ENCODE measurements around the gene UBA6. TPM values are rescaled to one million over a fixed set of nuclear protein-coding genes. Genes with fewer than 3 reads are reported as not detected.
"Not testable (repeated sequence)": the region's sequence is repeated elsewhere in the genome, so short reads cannot be mapped to it uniquely, and the experiment has no call there.

The UBA6 gene
- total RNA-seq, 1 donor from 2014 or later: 146 TPM

- no peak for TF ChIP-seq CTCF (IDR thresholded peaks at IDR 0.05; ENCODE audit: insufficient read depth, low read length, poor library complexity, severe bottlenecking)
- Histone ChIP-seq H3K27me3 (ENCODE audit: control insufficient read depth, insufficient read depth, low read length) (no peaks in the 10 kb centered on the region), H3K4me3 (ENCODE audit: low read depth, low read length) (no peak overlapping the region), H3K36me3 (ENCODE audit: control insufficient read depth, insufficient read depth, low read length) (no peaks in the 10 kb centered on the region)
- DNase-seq (ENCODE audit: low read depth): no peak
Observed at GRCh38 chr4:67713529-67714247, 12.7 kb upstream of the UBA6 start.

GRCh38 chr4:67712650-67713528 lies 11.9 kb upstream of the UBA6 start:
- Histone ChIP-seq H3K4me3 (ENCODE audit: low read depth, low read length) (no peak overlapping the region), H3K36me3 (ENCODE audit: control insufficient read depth, insufficient read depth, low read length) (no peaks in the 10 kb centered on the region), H3K27me3 (ENCODE audit: control insufficient read depth, insufficient read depth, low read length) (no peaks in the 10 kb centered on the region)
- DNase-seq (ENCODE audit: low read depth): no peak
- TF ChIP-seq CTCF (IDR thresholded peaks at IDR 0.05; ENCODE audit: insufficient read depth, low read length, poor library complexity, severe bottlenecking): no peak

- DNase-seq (ENCODE audit: low read depth): no peak
- H3K4me3 ChIP-seq (ENCODE audit: low read depth, low read length): no peak overlapping the region
- no peaks in the 10 kb centered on the region for H3K27me3 ChIP-seq (ENCODE audit: control insufficient read depth, insufficient read depth, low read length)
- TF ChIP-seq CTCF (IDR thresholded peaks at IDR 0.05; ENCODE audit: insufficient read depth, low read length, poor library complexity, severe bottlenecking): no peak
- no peaks in the 10 kb centered on the region for H3K36me3 ChIP-seq (ENCODE audit: control insufficient read depth, insufficient read depth, low read length)
Observed at GRCh38 chr4:67712000-67712625, 11.2 kb upstream of the UBA6 start.

GRCh38 chr4:67706682-67707081 lies 5.7 kb upstream of the UBA6 start:
- not testable (repeated sequence) for H3K36me3 ChIP-seq (ENCODE audit: control insufficient read depth, insufficient read depth, low read length); DNase-seq (ENCODE audit: low read depth)

GRCh38 chr4:67704843-67705242 lies 3.9 kb upstream of the UBA6 start:
- TF ChIP-seq CTCF (IDR thresholded peaks at IDR 0.05; ENCODE audit: insufficient read depth, low read length, poor library complexity, severe bottlenecking): no peak
- no peaks in the 10 kb centered on the region for H3K27me3 ChIP-seq (ENCODE audit: control insufficient read depth, insufficient read depth, low read length)
- DNase-seq (ENCODE audit: low read depth): no peak
- H3K4me3 ChIP-seq (ENCODE audit: low read depth, low read length): no peak overlapping the region
- no peaks in the 10 kb centered on the region for H3K36me3 ChIP-seq (ENCODE audit: control insufficient read depth, insufficient read depth, low read length)

More at GRCh38 chr4:67706682-67707081, 5.7 kb upstream of the UBA6 start:
- not testable (repeated sequence) for H3K4me3 ChIP-seq (ENCODE audit: low read depth, low read length); H3K27me3 ChIP-seq (ENCODE audit: control insufficient read depth, insufficient read depth, low read length)

GRCh38 chr4:67702166-67702565 lies 1.2 kb upstream of the UBA6 start:
- no peak for DNase-seq (ENCODE audit: low read depth)
- no peaks in the 10 kb centered on the region for H3K36me3 ChIP-seq (ENCODE audit: control insufficient read depth, insufficient read depth, low read length)
- no peak for TF ChIP-seq CTCF (IDR thresholded peaks at IDR 0.05; ENCODE audit: insufficient read depth, low read length, poor library complexity, severe bottlenecking)
- H3K27me3 ChIP-seq (ENCODE audit: control insufficient read depth, insufficient read depth, low read length): no peaks in the 10 kb centered on the region
- peak overlapping the region; percentile 94 for H3K4me3 ChIP-seq (ENCODE audit: low read depth, low read length)
